A673 (cell line): Measurements from ENCODE around the gene UBE2D1.

Source experiments
- EZH2 ChIP-seq: fragments of 200-600 bp; sonication (generic); IDR thresholded peaks from 2 replicates; pipeline ENCODE4 v1.6.1; 2017; ENCODE audit warnings: borderline replicate concordance, low read depth, mild to moderate bottlenecking, mixed read lengths, antibody characterized with exemption, low read length; ENCODE audit not compliant: poor library complexity, severe bottlenecking
- TF ChIP-seq, protein P1 (sequence below): fragments of 300-800, 200-600 bp; sonication (generic); conservative IDR thresholded peaks from 2 replicates; pipeline ENCODE4 v1.5.1; 2017; ENCODE audit warnings: low read depth, mild to moderate bottlenecking, antibody characterized with exemption, low read length, moderate library complexity, mixed read lengths

DNA sequence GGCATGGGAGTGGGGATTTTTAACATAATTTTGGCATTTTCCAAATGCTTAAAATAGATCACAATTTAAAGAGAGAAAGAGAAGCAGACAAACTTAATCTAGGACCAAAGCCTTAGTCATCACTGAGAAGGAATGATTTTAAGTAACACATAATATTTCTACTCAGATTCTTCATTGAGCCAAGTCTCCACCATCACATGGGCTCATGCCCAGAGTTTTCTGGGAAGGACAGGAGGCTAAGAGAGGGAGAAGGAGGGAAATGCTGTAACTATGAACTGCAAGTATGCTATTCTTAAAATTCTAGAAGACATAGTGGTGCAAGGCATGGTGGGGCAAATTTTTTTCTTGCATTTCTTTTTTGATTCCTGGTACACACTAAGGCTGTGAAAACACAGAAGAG is 23.8 kb upstream of the UBE2D1 start:
- TF ChIP-seq, protein P1, sequence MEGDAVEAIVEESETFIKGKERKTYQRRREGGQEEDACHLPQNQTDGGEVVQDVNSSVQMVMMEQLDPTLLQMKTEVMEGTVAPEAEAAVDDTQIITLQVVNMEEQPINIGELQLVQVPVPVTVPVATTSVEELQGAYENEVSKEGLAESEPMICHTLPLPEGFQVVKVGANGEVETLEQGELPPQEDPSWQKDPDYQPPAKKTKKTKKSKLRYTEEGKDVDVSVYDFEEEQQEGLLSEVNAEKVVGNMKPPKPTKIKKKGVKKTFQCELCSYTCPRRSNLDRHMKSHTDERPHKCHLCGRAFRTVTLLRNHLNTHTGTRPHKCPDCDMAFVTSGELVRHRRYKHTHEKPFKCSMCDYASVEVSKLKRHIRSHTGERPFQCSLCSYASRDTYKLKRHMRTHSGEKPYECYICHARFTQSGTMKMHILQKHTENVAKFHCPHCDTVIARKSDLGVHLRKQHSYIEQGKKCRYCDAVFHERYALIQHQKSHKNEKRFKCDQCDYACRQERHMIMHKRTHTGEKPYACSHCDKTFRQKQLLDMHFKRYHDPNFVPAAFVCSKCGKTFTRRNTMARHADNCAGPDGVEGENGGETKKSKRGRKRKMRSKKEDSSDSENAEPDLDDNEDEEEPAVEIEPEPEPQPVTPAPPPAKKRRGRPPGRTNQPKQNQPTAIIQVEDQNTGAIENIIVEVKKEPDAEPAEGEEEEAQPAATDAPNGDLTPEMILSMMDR: no peak
- TF ChIP-seq EZH2: no peak
